ENCODE results near the gene FHOD3.

The FHOD3 gene

GRCh38 chr18:36693931-36694620 is 396.6 kb downstream of the FHOD3 start:
- no peaks in the 10 kb centered on the region for H3K36me3 ChIP-seq (ENCODE audit: insufficient read depth, low read length)
- H3K9me2 ChIP-seq (replicated peaks; ENCODE audit: low read depth, low read length) = no peaks in the 10 kb centered on the region
- H3K9ac ChIP-seq (ENCODE audit: low read depth, low read length, poor library complexity, severe bottlenecking) = no peak overlapping the region
- H3K79me2 ChIP-seq (ENCODE audit: insufficient read depth, low read length) = no peaks in the 10 kb centered on the region
- no peaks in the 10 kb centered on the region for H4K20me1 ChIP-seq (ENCODE audit: insufficient read depth, low read length, poor library complexity, severe bottlenecking)
- no peak overlapping the region for H3K4me2 ChIP-seq (ENCODE audit: low read depth, low read length, poor library complexity, severe bottlenecking)
- H3K9me3 ChIP-seq (ENCODE audit: insufficient read depth, low read depth, low read length) = no peaks in the 10 kb centered on the region
- no peaks in the 10 kb centered on the region for H3F3A ChIP-seq (ENCODE audit: low read depth)
- H3K4me1 ChIP-seq (ENCODE audit: insufficient read depth, low read length, poor library complexity, severe bottlenecking) = no peaks in the 10 kb centered on the region
- H3K4me3 ChIP-seq (ENCODE audit: low read length, poor library complexity, severe bottlenecking) = no peak overlapping the region
- no peak overlapping the region for H2AFZ ChIP-seq (ENCODE audit: low read length)
- TF ChIP-seq CTCF (conservative IDR thresholded peaks at IDR 0.05; ENCODE audit: low read length) = no peak
- no peak for TF ChIP-seq EZH2phosphoT487 (IDR thresholded peaks at IDR 0.05; ENCODE audit: borderline replicate concordance)
- no peaks in the 10 kb centered on the region for H3K27me3 ChIP-seq (ENCODE audit: insufficient read depth, low read length, poor library complexity, severe bottlenecking)

DNA sequence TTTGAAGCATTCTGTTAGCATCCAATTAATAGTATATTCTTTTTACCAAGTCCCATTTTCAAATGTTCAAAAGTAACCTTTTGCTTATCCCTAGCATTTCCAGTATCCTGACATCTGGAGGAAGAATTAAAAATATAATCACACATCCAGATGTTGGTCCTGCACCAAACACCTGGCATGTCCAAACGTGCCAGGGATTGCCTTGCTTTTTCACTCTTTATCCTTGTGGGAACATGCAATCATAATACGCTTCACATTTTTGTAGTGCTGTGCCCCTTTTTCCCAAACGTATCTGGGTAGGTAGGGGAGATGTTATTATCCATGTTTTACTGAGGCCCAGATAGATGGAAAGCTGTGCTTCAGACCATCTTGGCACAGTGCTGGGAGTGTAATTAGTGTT is 398.3 kb downstream of the FHOD3 start:
- Histone ChIP-seq H4K20me1 (ENCODE audit: insufficient read depth, low read length, poor library complexity, severe bottlenecking) (no peaks in the 10 kb centered on the region), H2AFZ (ENCODE audit: low read length) (no peak overlapping the region), H3K9me3 (ENCODE audit: insufficient read depth, low read depth, low read length) (no peaks in the 10 kb centered on the region), H3K4me2 (ENCODE audit: low read depth, low read length, poor library complexity, severe bottlenecking) (no peak overlapping the region), H3K9ac (ENCODE audit: low read depth, low read length, poor library complexity, severe bottlenecking) (no peak overlapping the region), H3K9me2 (replicated peaks; ENCODE audit: low read depth, low read length) (no peaks in the 10 kb centered on the region), H3K79me2 (ENCODE audit: insufficient read depth, low read length) (no peaks in the 10 kb centered on the region), H3K4me1 (ENCODE audit: insufficient read depth, low read length, poor library complexity, severe bottlenecking) (no peaks in the 10 kb centered on the region), H3K4me3 (ENCODE audit: low read length, poor library complexity, severe bottlenecking) (no peak overlapping the region), H3F3A (ENCODE audit: low read depth) (no peaks in the 10 kb centered on the region), H3K36me3 (ENCODE audit: insufficient read depth, low read length) (no peaks in the 10 kb centered on the region), H3K27me3 (ENCODE audit: insufficient read depth, low read length, poor library complexity, severe bottlenecking) (no peaks in the 10 kb centered on the region)
- TF ChIP-seq EZH2phosphoT487 (IDR thresholded peaks at IDR 0.05; ENCODE audit: borderline replicate concordance) = no peak
- TF ChIP-seq CTCF (conservative IDR thresholded peaks at IDR 0.05; ENCODE audit: low read length) = no peak

GRCh38 chr18:36697905-36698304 is 400.4 kb downstream of the FHOD3 start:
- Histone ChIP-seq H3F3A (ENCODE audit: low read depth) (no peaks in the 10 kb centered on the region), H4K20me1 (ENCODE audit: insufficient read depth, low read length, poor library complexity, severe bottlenecking) (no peaks in the 10 kb centered on the region), H3K4me1 (ENCODE audit: insufficient read depth, low read length, poor library complexity, severe bottlenecking) (no peaks in the 10 kb centered on the region), H3K27me3 (ENCODE audit: insufficient read depth, low read length, poor library complexity, severe bottlenecking) (no peaks in the 10 kb centered on the region), H3K79me2 (ENCODE audit: insufficient read depth, low read length) (no peaks in the 10 kb centered on the region), H3K9ac (ENCODE audit: low read depth, low read length, poor library complexity, severe bottlenecking) (no peak overlapping the region), H3K36me3 (ENCODE audit: insufficient read depth, low read length) (no peaks in the 10 kb centered on the region), H2AFZ (ENCODE audit: low read length) (no peak overlapping the region), H3K4me2 (ENCODE audit: low read depth, low read length, poor library complexity, severe bottlenecking) (no peak overlapping the region), H3K9me2 (replicated peaks; ENCODE audit: low read depth, low read length) (no peaks in the 10 kb centered on the region), H3K9me3 (ENCODE audit: insufficient read depth, low read depth, low read length) (no peaks in the 10 kb centered on the region), H3K4me3 (ENCODE audit: low read length, poor library complexity, severe bottlenecking) (no peak overlapping the region)
- no peak for TF ChIP-seq CTCF (conservative IDR thresholded peaks at IDR 0.05; ENCODE audit: low read length)
- TF ChIP-seq EZH2phosphoT487 (IDR thresholded peaks at IDR 0.05; ENCODE audit: borderline replicate concordance) = no peak
